Nephron (organoid): ENCODE measurements around the gene MAPKAP1.

ENCODE experiments used
- H3K27ac Mint-ChIP-seq, 3 experiments: 2 replicates each; pipeline ENCODE4 v1.8.0; 2020; ENCODE audit warnings: mixed read lengths in 3 of 3, mild to moderate bottlenecking in 2 of 3, moderate library complexity in 1 of 3
- H3K27me3 Mint-ChIP-seq: 2 replicates; pipeline ENCODE4 v1.8.0; 2021; ENCODE audit warnings: low read depth, mild to moderate bottlenecking, moderate library complexity, mixed read lengths
- H3K36me3 Mint-ChIP-seq: 2 replicates; pipeline ENCODE4 v1.8.0; 2020; ENCODE audit warnings: low read depth, mixed read lengths
- H3K4me1 Mint-ChIP-seq: 2 replicates; pipeline ENCODE4 v1.8.0; 2020; ENCODE audit warnings: mixed read lengths
- H3K4me3 Mint-ChIP-seq, 3 experiments: 2 replicates each; pipeline ENCODE4 v1.8.0; 2020; ENCODE audit warnings: mild to moderate bottlenecking in 3 of 3, mixed read lengths in 3 of 3, moderate library complexity in 2 of 3
- H3K9me3 Mint-ChIP-seq: 2 replicates; pipeline ENCODE4 v1.8.0; 2020; ENCODE audit warnings: mixed read lengths
- CTCF ChIP-seq, 3 experiments: fragments of 200-600 bp; sonication (generic); IDR thresholded peaks; one replicate each; pipeline ENCODE4 v1.5.0; 2021; ENCODE audit warnings: antibody characterized with exemption in 3 of 3; ENCODE audit not compliant: unreplicated experiment in 3 of 3

Gene MAPKAP1

GRCh38 chr9:125630436-125630835 lies 76.6 kb downstream of the MAPKAP1 start:
- no peak overlapping the region for H3K27ac Mint-ChIP-seq
- no peaks in the 10 kb centered on the region for H3K27me3 Mint-ChIP-seq
- H3K4me1 Mint-ChIP-seq: peaks cover 23% of the 10 kb centered on the region
- TF ChIP-seq CTCF (IDR thresholded peaks at IDR 0.05; ENCODE audit: unreplicated experiment in 3 of 3): no peak
- peaks cover 5% of the 10 kb centered on the region for H3K9me3 Mint-ChIP-seq
- H3K4me3 Mint-ChIP-seq: no peak overlapping the region
- peaks cover 13% of the 10 kb centered on the region for H3K36me3 Mint-ChIP-seq

- no peak for TF ChIP-seq CTCF (IDR thresholded peaks at IDR 0.05; ENCODE audit: unreplicated experiment in 3 of 3)
- Mint-ChIP-seq H3K4me3 (no peak overlapping the region), H3K36me3 (peaks cover 13% of the 10 kb centered on the region), H3K27me3 (no peaks in the 10 kb centered on the region), H3K4me1 (peaks cover 14% of the 10 kb centered on the region), H3K27ac (no peak overlapping the region), H3K9me3 (peaks cover 5% of the 10 kb centered on the region)
Measured at GRCh38 chr9:125629446-125629845, 77.6 kb downstream of the MAPKAP1 start.

- TF ChIP-seq CTCF (IDR thresholded peaks at IDR 0.05; ENCODE audit: unreplicated experiment in 3 of 3): no peak
- H3K36me3 Mint-ChIP-seq: peaks cover 21% of the 10 kb centered on the region
- no peak overlapping the region for H3K4me3 Mint-ChIP-seq
- peaks cover 3% of the 10 kb centered on the region for H3K4me1 Mint-ChIP-seq
- peaks cover 11% of the 10 kb centered on the region for H3K9me3 Mint-ChIP-seq
- no peak overlapping the region for H3K27ac Mint-ChIP-seq
- no peaks in the 10 kb centered on the region for H3K27me3 Mint-ChIP-seq
Measured at GRCh38 chr9:125626187-125626586, 80.8 kb downstream of the MAPKAP1 start.

GRCh38 chr9:125621170-125621569 lies 85.8 kb downstream of the MAPKAP1 start:
- Mint-ChIP-seq H3K36me3 (peaks cover 22% of the 10 kb centered on the region), H3K4me3 (no peak overlapping the region), H3K27ac (no peak overlapping the region), H3K4me1 (peaks cover 7% of the 10 kb centered on the region), H3K9me3 (peaks cover 13% of the 10 kb centered on the region), H3K27me3 (no peaks in the 10 kb centered on the region)
- no peak for TF ChIP-seq CTCF (IDR thresholded peaks at IDR 0.05; ENCODE audit: unreplicated experiment in 3 of 3)

GRCh38 chr9:125620216-125620615 lies 86.8 kb downstream of the MAPKAP1 start:
- Mint-ChIP-seq H3K4me3 (no peak overlapping the region), H3K27me3 (no peaks in the 10 kb centered on the region)

More at GRCh38 chr9:125620216-125620615, 86.8 kb downstream of the MAPKAP1 start:
- Mint-ChIP-seq H3K36me3 (peaks cover 18% of the 10 kb centered on the region), H3K4me1 (peaks cover 7% of the 10 kb centered on the region), H3K27ac (no peak overlapping the region), H3K9me3 (peaks cover 10% of the 10 kb centered on the region)
- TF ChIP-seq CTCF (IDR thresholded peaks at IDR 0.05; ENCODE audit: unreplicated experiment in 3 of 3): no peak
